Cardiac septum (tissue), 1 donor: ENCODE data around the gene TMEM30B. TPM values are rescaled to one million over a fixed set of nuclear protein-coding genes. Genes with fewer than 3 reads are reported as not detected.
"Not testable (repeated sequence)": the region's sequence is repeated elsewhere in the genome, so short reads cannot be mapped to it uniquely, and the experiment has no call there.

Experiments
- DNase-seq: peaks from one replicate; pipeline ENCODE4 v3.0.0-alpha.2; 2020; ENCODE audit warnings: low spot score
- intact Hi-C: fragments of 100-400 bp; cut with DNase I; formaldehyde crosslinking; loops from one replicate; pipeline ENCODE4 v1.14.0; 2022
- long read RNA-seq: library from polyadenylated mRNA; unstranded; transcript quantifications from one replicate; pipeline ENCODE4 v2.0.0, GENCODE V29; 2021
- total RNA-seq: library from RNA; stranded (reverse); fragmentation: NEBNext Ultra II Directional; extraction: Animal tissue kit (Norgen Biotek cat#: 25700); gene quantifications from one replicate; pipeline ENCODE4 v1.2.1, GENCODE V29; 2021
- donor health status: DM: no; HTN: no; CAD: no.

The TMEM30B gene, protein sequence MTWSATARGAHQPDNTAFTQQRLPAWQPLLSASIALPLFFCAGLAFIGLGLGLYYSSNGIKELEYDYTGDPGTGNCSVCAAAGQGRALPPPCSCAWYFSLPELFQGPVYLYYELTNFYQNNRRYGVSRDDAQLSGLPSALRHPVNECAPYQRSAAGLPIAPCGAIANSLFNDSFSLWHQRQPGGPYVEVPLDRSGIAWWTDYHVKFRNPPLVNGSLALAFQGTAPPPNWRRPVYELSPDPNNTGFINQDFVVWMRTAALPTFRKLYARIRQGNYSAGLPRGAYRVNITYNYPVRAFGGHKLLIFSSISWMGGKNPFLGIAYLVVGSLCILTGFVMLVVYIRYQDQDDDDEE
- total RNA-seq = 5.2 TPM
- long read RNA-seq, full-length matches to known transcripts = 5 of 5 reads
- long read RNA-seq, partial matches to known transcripts = 0 of 5 reads
- long read RNA-seq, other reads (novel, unspliced or antisense) = 0 of 5 reads

DNA sequence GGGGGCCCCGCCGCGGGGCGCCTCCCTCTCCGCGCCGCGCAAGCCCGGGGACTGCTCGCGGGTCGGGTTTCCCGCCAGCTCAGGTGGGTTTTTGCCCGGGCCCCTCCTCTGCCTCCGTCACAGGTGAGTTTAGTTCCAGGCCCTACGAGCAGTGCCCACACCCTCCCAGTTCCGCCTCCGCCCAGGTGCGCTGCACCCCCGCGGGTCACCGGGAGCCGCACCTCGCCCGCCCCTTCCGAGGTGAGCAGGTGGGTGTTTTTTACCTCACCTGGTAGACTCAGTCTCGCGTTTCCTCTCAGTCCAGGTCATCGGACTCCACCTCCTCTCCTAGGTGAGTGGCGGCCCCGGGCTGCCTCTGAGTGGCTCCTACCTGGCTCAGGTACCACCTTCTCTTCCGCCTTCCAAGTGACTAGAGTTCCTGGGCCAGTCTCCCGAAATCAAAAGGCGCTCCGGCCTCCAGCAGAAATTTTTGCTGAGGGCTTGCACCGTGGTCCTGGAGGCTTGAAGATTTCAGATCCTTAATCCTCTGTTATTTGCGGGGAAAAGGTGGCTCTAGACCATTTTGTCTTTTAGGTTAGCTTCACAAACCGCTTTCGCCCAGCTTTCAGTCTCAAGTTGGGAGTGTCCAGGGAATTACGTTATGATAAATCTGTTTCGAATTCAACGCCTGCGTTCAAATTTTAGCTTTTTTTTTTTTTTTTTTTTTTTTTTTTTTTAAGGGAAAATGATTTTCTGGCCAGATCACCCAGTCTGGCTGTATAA is at the start of gene TMEM30B:
TMEM30B (minus strand) TSS at position 153 of the 762 bp plus-strand sequence. CDS start 191 bp downstream, outside the sequence.
- intact Hi-C loops = no loop called here
- DNase-seq = no peak

DNA sequence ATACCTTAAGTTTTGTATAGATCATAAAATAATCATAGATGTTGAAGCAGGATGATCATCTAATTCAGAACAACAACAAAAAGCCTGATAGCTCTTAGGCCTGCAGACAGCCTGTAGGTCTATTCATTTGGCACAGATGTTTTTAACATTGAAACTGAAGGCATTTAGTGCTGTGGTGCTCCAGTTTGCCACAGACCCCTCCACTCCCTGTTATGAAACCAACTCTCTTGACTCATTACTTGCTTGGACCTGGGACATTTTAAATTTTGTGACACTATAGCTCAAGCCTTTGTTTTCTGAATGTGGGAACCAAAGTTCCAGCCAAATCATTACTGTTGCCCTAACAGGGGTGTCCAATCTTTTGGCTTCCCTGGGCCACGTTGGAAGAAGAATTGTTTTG is 49.4 kb upstream of the TMEM30B start:
- intact Hi-C loops = no loop called here
- DNase-seq = no peak

DNA sequence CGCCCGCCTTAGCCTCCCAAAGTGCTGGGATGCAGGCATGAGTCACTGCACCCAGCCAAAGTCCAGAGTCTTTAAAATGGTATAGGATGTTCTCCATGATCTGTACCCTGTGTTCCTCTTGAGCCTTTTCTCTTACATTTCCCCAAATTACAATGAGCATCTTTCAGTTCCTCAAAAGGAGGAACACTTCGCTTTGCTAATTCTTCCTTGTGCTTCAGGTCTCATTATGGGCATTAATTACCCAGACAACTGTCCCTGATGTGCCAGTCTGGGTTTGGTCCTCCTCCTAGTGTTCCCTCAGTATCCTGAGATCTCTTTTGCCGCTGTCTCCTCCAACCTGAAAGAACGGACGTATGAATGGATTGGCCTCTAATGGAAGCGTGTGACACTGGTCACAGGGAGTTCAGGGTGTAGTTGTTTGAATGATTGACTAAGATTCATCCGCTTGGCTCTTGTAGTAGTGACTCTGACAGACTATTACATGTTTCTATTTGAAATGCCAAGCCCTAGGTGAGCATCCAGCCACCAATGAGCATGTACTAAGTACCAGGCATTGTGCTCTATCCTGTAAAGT is 48.4 kb upstream of the TMEM30B start:
- intact Hi-C loops = loop anchor here (10.0 kb wide), 1 partner anchor 85 kb away; no protein-coding TSS in a partner anchor
- DNase-seq = no peak

DNA sequence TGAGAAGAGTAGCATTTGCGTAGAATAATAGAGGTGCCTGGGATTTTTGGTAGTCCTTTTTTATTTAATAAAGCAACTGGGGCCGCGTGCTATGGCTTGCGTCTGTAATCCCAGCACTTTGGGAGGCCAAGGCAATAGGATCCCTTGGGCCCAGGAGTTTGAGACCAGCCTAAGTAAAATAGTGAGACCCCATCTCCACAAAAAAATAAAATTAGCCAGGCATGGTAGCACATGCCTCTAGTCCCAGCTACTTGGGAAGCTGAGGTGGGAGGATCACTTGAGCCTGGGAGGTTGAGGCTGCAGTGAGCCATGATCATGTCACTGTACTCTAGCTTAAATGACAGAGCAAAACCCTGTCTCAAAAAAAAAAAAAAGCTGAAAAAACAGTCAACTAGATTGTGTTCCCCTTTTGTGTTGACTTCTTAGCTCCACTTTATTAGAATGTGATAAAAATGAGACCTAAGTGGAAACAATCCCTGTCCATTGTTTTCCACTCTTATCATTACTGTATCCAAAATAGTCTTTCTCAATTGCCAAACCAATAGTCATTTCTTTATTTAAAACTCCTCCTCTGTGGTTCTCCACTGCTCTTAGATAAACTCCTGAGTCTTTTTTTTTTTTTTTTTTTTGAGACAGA is 47.6 kb upstream of the TMEM30B start:
- no peak for DNase-seq
- intact Hi-C loops = loop anchor here (10.0 kb wide), 1 partner anchor 86 kb away; no protein-coding TSS in a partner anchor

DNA sequence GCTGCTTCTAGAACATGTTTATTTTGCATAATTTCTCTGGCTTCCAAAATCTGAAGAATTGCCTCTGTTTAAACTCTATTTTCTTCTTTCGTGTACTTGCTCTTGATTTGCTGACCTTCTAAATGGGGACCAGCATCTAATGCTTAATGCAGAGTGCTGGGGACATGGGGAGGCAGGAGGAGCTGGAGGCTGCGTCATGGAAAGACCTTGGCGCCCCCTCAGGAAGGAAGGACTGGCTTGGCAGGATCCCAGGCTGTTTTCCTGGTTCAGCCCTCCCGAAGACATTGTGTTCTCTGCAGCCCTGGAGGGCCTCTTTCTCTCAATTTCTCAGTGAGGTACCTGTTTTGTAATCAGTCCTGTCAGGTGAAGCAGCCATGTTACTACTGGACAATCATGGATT is 45.7 kb upstream of the TMEM30B start:
- intact Hi-C loops = loop anchor here (10.0 kb wide), 1 partner anchor 88 kb away; no protein-coding TSS in a partner anchor
- peak; percentile 84 for DNase-seq

DNA sequence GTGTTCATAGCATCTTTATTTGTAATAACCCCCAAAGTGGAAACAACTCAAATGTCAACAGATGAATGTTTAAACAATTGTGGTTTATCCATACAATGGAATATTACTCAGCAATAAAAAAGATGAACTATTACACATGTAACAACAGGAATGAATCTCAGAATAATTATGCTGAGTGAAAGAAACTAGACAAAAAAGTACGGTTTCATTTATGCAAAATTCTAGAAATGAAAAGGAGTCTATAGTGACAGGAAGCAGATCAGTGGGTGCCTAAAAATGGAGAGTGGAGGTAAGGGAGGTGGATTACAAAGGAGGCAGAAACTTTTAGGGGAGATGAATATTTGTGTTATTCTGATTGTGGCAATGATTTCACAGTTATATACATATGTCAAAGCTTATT is 45.0 kb upstream of the TMEM30B start:
- intact Hi-C loops = loop anchor here (10.0 kb wide), 1 partner anchor 89 kb away; no protein-coding TSS in a partner anchor
- no peak for DNase-seq

DNA sequence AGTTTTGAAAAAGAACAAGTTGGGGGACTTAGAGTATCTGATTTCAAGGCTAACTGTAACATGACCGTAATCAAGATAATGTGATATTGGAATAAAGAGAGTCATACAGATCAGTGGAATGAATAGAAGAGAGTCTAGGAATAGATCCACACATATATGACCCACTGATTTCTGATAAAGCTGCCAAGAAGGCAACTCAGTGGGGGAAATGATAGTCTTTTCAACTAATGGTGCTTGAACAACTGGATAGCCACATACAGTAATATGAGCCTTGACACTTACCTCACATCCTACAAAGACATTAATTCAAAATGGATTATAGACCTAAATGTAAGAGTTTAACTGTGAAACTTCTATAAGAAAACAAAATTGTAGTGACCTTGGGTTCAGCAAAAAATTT is 44.0 kb upstream of the TMEM30B start:
- intact Hi-C loops = loop anchor here (10.0 kb wide), 1 partner anchor 90 kb away; no protein-coding TSS in a partner anchor
- DNase-seq = no peak

DNA sequence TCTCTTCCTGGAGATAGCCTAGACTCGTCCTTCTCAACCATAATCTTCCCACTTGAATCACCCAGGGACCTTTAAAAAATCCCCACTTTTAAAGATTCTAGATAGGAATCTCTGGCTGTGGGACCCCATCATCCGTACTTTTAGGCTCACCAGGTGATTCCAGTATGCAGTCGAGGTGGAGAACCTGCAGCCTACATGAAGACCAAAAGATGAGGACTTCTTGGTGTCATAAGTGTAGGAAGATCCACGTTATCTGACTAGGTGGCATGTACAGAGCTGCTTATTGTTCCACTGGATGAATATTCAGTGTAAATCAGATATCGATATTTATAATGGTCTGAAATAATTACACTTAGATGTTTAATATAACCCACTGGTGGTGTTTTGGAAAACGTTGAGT is 42.8 kb upstream of the TMEM30B start:
- DNase-seq = no peak
- intact Hi-C loops = loop anchor here (5.0 to 10.0 kb wide), 2 partner anchors 33 to 91 kb away; no protein-coding TSS in a partner anchor

DNA sequence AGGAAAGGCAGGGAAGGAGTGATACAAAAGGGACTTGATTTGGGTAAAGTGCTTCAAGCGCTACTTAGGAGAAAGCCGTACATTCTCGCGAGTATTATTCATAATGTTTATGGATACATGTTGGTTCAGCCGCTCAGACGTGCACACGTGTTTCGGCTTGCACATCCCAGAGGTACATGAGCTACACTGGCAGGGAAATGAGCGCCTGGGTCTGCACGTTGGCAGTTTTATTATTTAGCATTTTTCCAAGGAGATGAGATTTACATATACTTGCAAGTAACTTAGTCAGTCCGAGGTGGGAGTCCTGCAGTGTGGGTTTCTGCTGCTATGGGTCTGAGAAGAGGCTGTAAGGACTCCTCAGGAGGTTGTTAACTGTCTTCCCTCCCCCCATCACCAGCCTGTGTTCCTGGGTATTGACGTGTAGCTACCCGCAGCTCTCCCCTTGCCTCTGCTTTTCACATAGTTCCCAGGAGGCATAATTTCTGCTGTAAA is 41.7 kb upstream of the TMEM30B start:
- intact Hi-C loops = loop anchor here (5.0 to 10.0 kb wide), 2 partner anchors 34 to 92 kb away; no protein-coding TSS in a partner anchor
- no peak for DNase-seq

DNA sequence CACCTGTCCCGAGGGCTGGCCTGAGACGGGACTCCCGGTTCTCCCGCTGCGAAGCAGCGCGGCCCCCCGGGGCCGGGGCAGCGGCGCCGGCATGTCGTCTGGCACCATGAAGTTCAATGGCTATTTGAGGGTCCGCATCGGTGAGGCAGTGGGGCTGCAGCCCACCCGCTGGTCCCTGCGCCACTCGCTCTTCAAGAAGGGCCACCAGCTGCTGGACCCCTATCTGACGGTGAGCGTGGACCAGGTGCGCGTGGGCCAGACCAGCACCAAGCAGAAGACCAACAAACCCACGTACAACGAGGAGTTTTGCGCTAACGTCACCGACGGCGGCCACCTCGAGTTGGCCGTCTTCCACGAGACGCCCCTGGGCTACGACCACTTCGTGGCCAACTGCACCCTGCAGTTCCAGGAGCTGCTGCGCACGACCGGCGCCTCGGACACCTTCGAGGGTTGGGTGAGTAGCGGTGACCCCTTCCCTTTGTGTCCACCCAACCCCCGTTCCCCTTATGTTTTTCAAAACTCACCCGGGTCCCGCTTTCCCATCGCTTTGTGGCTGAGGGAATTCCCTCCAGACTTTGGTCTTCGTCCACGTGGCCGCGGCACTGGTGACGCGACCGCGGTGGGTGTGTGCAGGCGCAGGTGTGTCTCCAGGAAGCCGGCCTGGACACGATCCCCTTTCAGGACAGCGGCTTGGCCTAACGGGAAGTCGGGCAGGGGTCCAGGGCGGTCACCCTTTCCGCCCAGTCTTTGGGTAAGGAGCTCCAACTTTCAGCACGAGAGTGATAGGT is 41.1 kb upstream of the TMEM30B start:
- intact Hi-C loops = loop anchor here (5.0 to 10.0 kb wide), 2 partner anchors 35 to 93 kb away; no protein-coding TSS in a partner anchor
- DNase-seq = peak; percentile 78

DNA sequence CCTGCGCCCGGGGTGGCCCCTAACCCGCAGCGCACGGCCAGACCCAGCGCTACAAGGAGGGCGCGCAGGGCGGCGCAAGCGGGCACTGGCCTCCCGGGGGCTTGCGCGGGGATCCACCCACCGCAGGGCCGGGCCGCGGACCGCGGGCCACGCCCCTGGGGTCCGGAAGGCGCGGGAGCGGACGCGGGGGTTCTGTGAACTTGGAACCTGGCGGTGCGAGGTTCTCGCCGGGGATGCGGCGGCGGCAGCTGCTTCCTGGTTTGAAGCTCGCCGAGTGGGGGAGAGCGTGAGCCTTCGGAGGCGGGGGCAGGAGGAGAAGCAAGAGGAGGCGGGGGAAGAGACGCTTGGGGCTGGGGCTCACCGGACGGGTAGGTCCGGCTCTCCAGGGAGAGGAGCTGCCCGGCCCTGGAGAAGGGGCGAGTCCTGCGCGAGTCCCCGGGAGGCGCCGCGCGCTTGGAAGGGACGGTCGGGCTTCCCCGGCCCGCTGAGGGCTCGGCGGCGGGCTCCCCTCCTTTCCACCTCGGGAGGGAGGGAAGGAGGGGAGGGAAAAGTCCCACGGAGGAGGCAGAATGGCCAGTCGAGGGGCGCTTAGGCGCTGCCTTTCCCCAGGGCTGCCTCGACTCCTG is 40.4 kb upstream of the TMEM30B start, which contains the start of gene PRKCH:
PRKCH (plus strand) TSS at position 195 of the 626 bp plus-strand sequence. CDS start 523 bp downstream, outside the sequence.
- peak; percentile 84 for DNase-seq
- intact Hi-C loops = loop anchor here (5.0 to 10.0 kb wide), 2 partner anchors 36 to 93 kb away; no protein-coding TSS in a partner anchor

DNA sequence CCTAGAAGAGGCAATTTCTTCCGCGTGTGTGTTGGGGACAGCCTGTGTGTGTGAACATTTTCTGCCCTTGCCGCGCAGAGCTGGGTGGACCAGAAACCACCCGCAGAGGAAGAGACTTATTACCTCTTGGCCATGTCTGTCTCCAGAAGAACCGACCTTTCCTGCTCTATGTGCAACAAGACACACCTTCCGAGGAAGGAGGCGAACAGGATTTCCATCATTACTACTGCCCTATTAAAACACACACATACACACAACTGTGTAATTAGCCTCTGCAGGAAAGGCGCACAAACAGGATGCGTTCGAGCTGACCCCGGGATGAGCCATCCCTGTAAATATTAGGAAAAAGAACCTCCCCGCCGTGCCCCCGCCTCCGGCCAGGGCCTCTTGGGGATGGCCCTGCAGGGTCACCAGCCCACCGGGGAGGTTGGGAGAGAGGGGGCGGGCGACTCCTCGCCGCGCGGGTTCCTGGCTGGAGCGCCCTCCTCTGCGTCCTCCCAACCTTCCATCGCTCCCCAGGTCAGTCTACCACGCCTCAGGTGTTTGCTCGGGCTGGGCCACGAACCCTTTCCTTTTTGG is 39.8 kb upstream of the TMEM30B start:
- intact Hi-C loops = loop anchor here (5.0 to 10.0 kb wide), 2 partner anchors 36 to 94 kb away; no protein-coding TSS in a partner anchor
- DNase-seq = no peak

DNA sequence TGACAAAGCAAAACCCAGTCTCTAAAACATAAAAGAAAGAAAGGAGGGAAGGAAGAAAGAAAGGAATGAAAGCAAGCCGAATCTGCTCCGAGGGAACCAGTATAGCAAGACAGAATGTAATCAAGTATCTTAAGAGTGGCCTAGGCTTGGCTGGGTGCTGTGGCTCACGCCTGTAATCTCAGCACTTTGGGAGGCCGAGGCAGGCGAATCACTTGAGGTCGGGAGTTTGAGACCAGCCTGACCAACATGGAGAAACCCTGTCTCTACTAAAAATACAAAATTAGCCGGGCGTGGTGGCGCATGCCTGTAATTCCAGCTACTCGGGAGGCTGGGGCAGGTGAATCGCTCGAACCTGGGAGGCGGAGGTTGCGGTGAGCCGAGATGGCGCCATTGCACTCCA is 39.0 kb upstream of the TMEM30B start:
- intact Hi-C loops = loop anchor here (5.0 to 10.0 kb wide), 2 partner anchors 37 to 95 kb away; no protein-coding TSS in a partner anchor
- not testable (repeated sequence) for DNase-seq

DNA sequence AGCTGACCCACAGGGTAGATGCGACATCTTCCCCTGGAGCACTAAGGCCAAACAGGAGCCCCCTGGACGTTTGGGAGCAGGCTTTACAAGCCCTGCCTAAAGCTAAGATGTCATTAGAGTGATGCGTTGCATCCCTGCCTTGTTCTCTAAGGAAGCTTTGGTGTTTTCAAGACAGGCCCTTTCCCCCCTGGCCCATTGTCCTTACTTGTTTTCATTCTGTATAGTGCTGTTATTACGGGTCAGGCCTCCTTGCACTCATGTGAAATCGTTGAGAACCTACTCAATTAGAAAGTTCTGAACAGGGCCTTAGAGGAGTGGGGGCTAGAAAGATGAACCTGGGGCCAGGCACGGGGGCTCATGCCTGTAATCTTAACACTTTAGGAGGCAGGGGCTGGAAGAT is 38.6 kb upstream of the TMEM30B start:
- intact Hi-C loops = loop anchor here (5.0 to 10.0 kb wide), 2 partner anchors 38 to 95 kb away; no protein-coding TSS in a partner anchor
- no peak for DNase-seq

DNA sequence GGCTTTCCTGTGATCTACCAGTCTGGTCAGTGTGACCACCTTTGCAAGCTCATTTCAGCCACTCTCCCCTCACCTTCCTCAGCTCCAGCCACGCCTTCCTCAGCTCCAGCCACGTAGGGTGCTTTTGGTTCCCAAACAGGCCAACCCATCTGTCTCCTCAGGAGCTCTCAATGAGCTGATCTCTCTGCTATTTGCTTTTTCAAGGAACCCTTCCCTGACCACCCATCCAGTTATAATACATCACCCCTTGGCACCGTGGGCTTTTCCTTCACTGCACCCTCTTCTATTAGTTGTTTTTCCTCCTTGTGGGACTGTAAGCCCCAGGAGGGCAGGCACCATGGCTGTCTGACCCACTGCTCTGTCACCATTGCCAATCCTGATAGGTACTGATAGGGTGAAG is 37.9 kb upstream of the TMEM30B start:
- DNase-seq = no peak
- intact Hi-C loops = no loop called here

DNA sequence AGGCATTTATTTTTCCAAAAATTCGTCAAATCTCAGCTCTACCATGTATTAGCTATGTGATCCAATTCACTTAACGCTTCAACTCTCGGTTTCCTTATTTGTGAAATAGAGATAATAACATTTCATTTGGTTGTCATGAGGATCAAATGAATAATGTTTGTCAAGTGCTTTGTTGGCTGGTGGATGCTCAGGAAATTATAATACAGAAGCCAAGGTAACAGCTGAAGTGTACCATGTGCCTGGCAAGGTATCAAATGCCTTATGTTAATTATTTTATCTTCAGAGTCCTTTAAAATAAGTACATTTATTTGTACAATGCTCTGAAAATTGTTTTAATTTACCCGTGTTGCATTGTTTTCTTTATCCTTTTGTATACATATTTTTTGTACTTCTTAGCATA is 34.2 kb upstream of the TMEM30B start:
- no peak for DNase-seq
- intact Hi-C loops = no loop called here

DNA sequence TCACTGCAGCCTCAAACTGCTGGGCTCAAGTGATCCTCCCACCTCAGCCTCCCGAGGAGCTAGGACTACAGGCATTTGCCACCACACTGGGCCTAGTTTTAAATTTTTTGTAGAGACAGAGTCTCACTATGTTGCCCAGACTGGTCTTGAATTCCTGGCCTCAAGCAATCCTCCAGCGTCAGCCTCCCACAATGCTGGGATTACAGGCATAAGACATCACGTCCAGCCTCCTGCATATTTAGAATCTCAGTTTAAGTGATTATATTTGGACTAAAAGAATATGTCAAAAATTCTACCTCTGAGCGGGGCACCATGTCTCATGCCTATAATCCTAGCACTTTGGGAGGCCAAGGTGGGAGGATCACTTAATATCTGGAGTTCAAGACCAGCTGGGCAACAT is 27.6 kb upstream of the TMEM30B start:
- intact Hi-C loops = loop anchor here (5.0 kb wide), 1 partner anchor 49 kb away; no protein-coding TSS in a partner anchor

More for the DNA sequence above, 27.6 kb upstream of the TMEM30B start:
- not testable (repeated sequence) for DNase-seq
